CD4-positive, alpha-beta T cell treated with Interleukin-21 for 1 hour (primary cell): ENCODE results near the gene SUFU.
A peak's percentile ranks its signal among the peaks of the same experiment; 100 is the strongest.
"Not testable (repeated sequence)": the region's sequence is repeated elsewhere in the genome, so short reads cannot be mapped to it uniquely, and the experiment has no call there.

Experiments used
- DNase-seq: peaks from one replicate; pipeline ENCODE4 v3.0.0-alpha.2; 2020

The SUFU gene

GRCh38 chr10:102484021-102484420, 19.8 kb upstream of the SUFU start:
- DNase-seq, result no peak

GRCh38 chr10:102485093-102485784, 18.5 kb upstream of the SUFU start:
- no peak for DNase-seq

GRCh38 chr10:102491136-102491535, 12.6 kb upstream of the SUFU start:
- DNase-seq, result no peak

GRCh38 chr10:102492344-102492939, 11.3 kb upstream of the SUFU start:
- no peak for DNase-seq

- DNase-seq, result no peak
Observed at GRCh38 chr10:102492983-102493382, 10.8 kb upstream of the SUFU start.

- no peak for DNase-seq
Observed at GRCh38 chr10:102493771-102494170, 10.0 kb upstream of the SUFU start.

GRCh38 chr10:102497545-102497944, 6.2 kb upstream of the SUFU start:
- DNase-seq, result no peak

- DNase-seq, result no peak
Observed at GRCh38 chr10:102499356-102499755, 4.4 kb upstream of the SUFU start.

- not testable (repeated sequence) for DNase-seq
Observed at GRCh38 chr10:102500686-102501085, 3.1 kb upstream of the SUFU start.

GRCh38 chr10:102501201-102502028, 2.4 kb upstream of the SUFU start:
- DNase-seq, result no peak

- DNase-seq, result peak; percentile 99
Observed at GRCh38 chr10:102502029-102502336, 1.8 kb upstream of the SUFU start.

- DNase-seq, result peak; percentile 98
Observed at GRCh38 chr10:102502337-102503151, 1.2 kb upstream of the SUFU start, which contains the start of gene ACTR1A. Gene ACTR1A (minus strand): TSS chr10:102502712. CDS start chr10:102502647, 65 bp downstream.

- DNase-seq, result peak; percentile 39
Observed at GRCh38 chr10:102504179-102504975, 605 bp downstream of the SUFU start.

- no peak for DNase-seq
Observed at GRCh38 chr10:102504976-102505300, 1.2 kb downstream of the SUFU start.

GRCh38 chr10:102505462-102506115, 1.8 kb downstream of the SUFU start:
- DNase-seq, result no peak

GRCh38 chr10:102507521-102507920, 3.7 kb downstream of the SUFU start:
- no peak for DNase-seq

GRCh38 chr10:102508506-102508905, 4.7 kb downstream of the SUFU start:
- no peak for DNase-seq

- no peak for DNase-seq
Observed at GRCh38 chr10:102509387-102509786, 5.6 kb downstream of the SUFU start.

- DNase-seq, result no peak
Observed at GRCh38 chr10:102511583-102512274, 8.0 kb downstream of the SUFU start.

GRCh38 chr10:102514487-102515311, 10.9 kb downstream of the SUFU start:
- no peak for DNase-seq
